TTC549 (cell line): Measurements from ENCODE around the gene INCENP.

Experiments
- FAIRE-seq: peaks from 2 replicates; lab custom pipeline; 2012; peaks lifted over from hg19 to GRCh38; lab: Jason Lieb, UNC

INCENP gene

GRCh38 chr11:62141111-62142042 lies 17.6 kb downstream of the INCENP start:
- FAIRE-seq, result no peak

GRCh38 chr11:62142043-62142375 lies 18.2 kb downstream of the INCENP start:
- FAIRE-seq, result no peak

- no peak for FAIRE-seq
Measured at GRCh38 chr11:62142921-62143320, 19.1 kb downstream of the INCENP start.

GRCh38 chr11:62143727-62144126 lies 19.9 kb downstream of the INCENP start:
- FAIRE-seq, result no peak

- no peak for FAIRE-seq
Measured at GRCh38 chr11:62144641-62145255, 20.9 kb downstream of the INCENP start.

- no peak for FAIRE-seq
Measured at GRCh38 chr11:62145261-62145871, 21.6 kb downstream of the INCENP start.

GRCh38 chr11:62146476-62147200 lies 22.8 kb downstream of the INCENP start:
- FAIRE-seq, result no peak

- no peak for FAIRE-seq
Measured at GRCh38 chr11:62147545-62147944, 23.7 kb downstream of the INCENP start.

GRCh38 chr11:62148271-62148980 lies 24.6 kb downstream of the INCENP start:
- no peak for FAIRE-seq

- no peak for FAIRE-seq
Measured at GRCh38 chr11:62149986-62150886, 26.4 kb downstream of the INCENP start.

- no peak for FAIRE-seq
Measured at GRCh38 chr11:62150887-62151736, 27.3 kb downstream of the INCENP start.

GRCh38 chr11:62151737-62152102 lies 27.9 kb downstream of the INCENP start:
- no peak for FAIRE-seq

- FAIRE-seq, result no peak
Measured at GRCh38 chr11:62152245-62153086, 28.7 kb downstream of the INCENP start.

GRCh38 chr11:62153087-62153395 lies 29.2 kb downstream of the INCENP start:
- FAIRE-seq, result no peak

- no peak for FAIRE-seq
Measured at GRCh38 chr11:62153617-62154016, 29.8 kb downstream of the INCENP start.

GRCh38 chr11:62157603-62158002 lies 33.8 kb downstream of the INCENP start:
- no peak for FAIRE-seq

GRCh38 chr11:62166371-62166770 lies 42.6 kb downstream of the INCENP start:
- no peak for FAIRE-seq

GRCh38 chr11:62169448-62169847 lies 45.6 kb downstream of the INCENP start:
- no peak for FAIRE-seq

- FAIRE-seq, result no peak
Measured at GRCh38 chr11:62169935-62170334, 46.1 kb downstream of the INCENP start.
